Smooth muscle cell (in vitro differentiated cells): ENCODE results near the gene GRID1. TPM values are rescaled to one million over a fixed set of nuclear protein-coding genes. Genes with fewer than 3 reads are reported as not detected.

Experiments
- DNase-seq: peaks from one replicate; lab custom pipeline; 2025; ENCODE audit not compliant: unreplicated experiment; lab: John Stamatoyannopoulos, UW
- H2AFZ ChIP-seq: fragments of 200-600 bp; sonication (generic); 2 replicates; pipeline ENCODE4 v1.6.0; 2016; ENCODE audit warnings: antibody characterized with exemption, low read depth, mild to moderate bottlenecking
- H3F3A ChIP-seq: fragments of 200-600 bp; sonication (generic); 2 replicates; pipeline ENCODE4 v1.6.0; 2017; ENCODE audit warnings: antibody characterized with exemption, low read depth
- H3K27ac ChIP-seq: fragments of 200-600 bp; sonication (generic); 2 replicates; pipeline ENCODE4 v1.5.1; 2016; ENCODE audit warnings: low read depth, mild to moderate bottlenecking
- H3K27me3 ChIP-seq: fragments of 200-600 bp; sonication (generic); 2 replicates; pipeline ENCODE4 v1.6.1; 2016; ENCODE audit warnings: low read depth, mild to moderate bottlenecking
- H3K36me3 ChIP-seq: fragments of 200-600 bp; sonication (generic); 2 replicates; pipeline ENCODE4 v1.5.1; 2016; ENCODE audit warnings: low read depth
- H3K4me1 ChIP-seq: fragments of 200-600 bp; sonication (generic); 2 replicates; pipeline ENCODE4 v1.5.1; 2016; ENCODE audit warnings: low read depth
- H3K4me2 ChIP-seq: fragments of 200-600 bp; sonication (generic); 2 replicates; pipeline ENCODE4 v1.6.0; 2016; ENCODE audit warnings: mild to moderate bottlenecking
- H3K4me3 ChIP-seq: fragments of 200-600 bp; sonication (generic); 2 replicates; pipeline ENCODE4 v1.5.1; 2016; ENCODE audit warnings: mild to moderate bottlenecking
- H3K79me2 ChIP-seq: fragments of 200-600 bp; sonication (generic); 2 replicates; pipeline ENCODE4 v1.6.0; 2016; ENCODE audit warnings: low read depth, mild to moderate bottlenecking
- H3K9ac ChIP-seq: fragments of 200-600 bp; sonication (generic); 2 replicates; pipeline ENCODE4 v1.6.0; 2016; ENCODE audit warnings: low read depth
- H3K9me3 ChIP-seq: fragments of 200-600 bp; sonication (generic); replicated peaks from 2 replicates; pipeline ENCODE4 v1.5.1; 2016; ENCODE audit warnings: low read depth
- H4K20me1 ChIP-seq: fragments of 200-600 bp; sonication (generic); 2 replicates; pipeline ENCODE4 v1.6.0; 2016; ENCODE audit warnings: low read depth
- CTCF ChIP-seq: fragments of 200-600 bp; sonication (generic); IDR thresholded peaks from 2 replicates; pipeline ENCODE4 v1.5.1; 2017; ENCODE audit warnings: borderline replicate concordance, mild to moderate bottlenecking, antibody characterized with exemption; ENCODE audit not compliant: insufficient read depth, poor library complexity, severe bottlenecking
- WGBS: methylation state at CpG from one replicate; pipeline ENCODE4 v1.1.7; 2016; ENCODE audit warnings: low lambda C conversion rate; 5-methylcytosine and 5-hydroxymethylcytosine counted together
- polyA plus RNA-seq: library from polyadenylated mRNA; unstranded; fragments of >200 nt; fragmentation: Nextera tagmentation; extraction: Ambion mirVana; gene quantifications from 2 replicates; pipeline ENCODE4 v1.2.1, GENCODE V29; 2016
- total RNA-seq: library from RNA; depleted of rRNA; stranded (reverse); fragments of >200 nt; gene quantifications from 2 replicates; pipeline ENCODE4 v1.2.3, GENCODE V29; 2014

The GRID1 gene
- total and polyA plus RNA-seq, 2 experiments from 2014 or later = 4.4 to 7.4 TPM

DNA sequence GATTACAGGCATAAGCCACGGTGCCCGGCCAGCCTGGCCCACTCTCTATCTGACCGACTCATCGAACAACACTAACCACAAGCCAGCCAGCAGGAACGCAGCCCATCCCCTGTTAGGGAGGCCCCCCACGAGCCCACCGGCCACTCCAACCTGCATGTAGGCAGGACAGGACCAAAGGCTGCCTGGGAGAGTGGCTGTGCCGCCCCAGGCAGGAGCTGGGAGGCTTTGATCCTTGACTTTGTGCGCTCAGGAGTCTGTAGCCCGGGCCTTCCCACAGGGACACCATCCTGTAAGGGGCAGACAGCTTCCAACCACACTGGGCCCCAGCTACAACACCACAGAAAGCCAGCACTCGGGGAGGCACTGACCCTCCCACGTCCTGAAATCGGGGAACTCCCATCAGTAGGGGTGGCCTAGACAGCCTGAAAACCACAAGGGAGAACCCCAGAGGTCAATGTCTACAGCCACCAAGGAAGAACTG lies 29.4 kb downstream of the GRID1 start:
- DNase-seq = no peak
- peaks cover 12% of the 10 kb centered on the region for H3K4me1 ChIP-seq
- H3K9ac ChIP-seq = no peak overlapping the region
- no peaks in the 10 kb centered on the region for H3K9me3 ChIP-seq
- H3K27ac ChIP-seq = no peak overlapping the region
- TF ChIP-seq CTCF = no peak
- H3K4me3 ChIP-seq = no peak overlapping the region
- H2AFZ ChIP-seq = no peak overlapping the region
- H3K4me2 ChIP-seq = no peak overlapping the region
- no peaks in the 10 kb centered on the region for H3K79me2 ChIP-seq
- WGBS = 87% methylated on average over 13 of the region's 13 CpGs
- H4K20me1 ChIP-seq = peaks cover 66% of the 10 kb centered on the region
- H3F3A ChIP-seq = no peaks in the 10 kb centered on the region
- no peaks in the 10 kb centered on the region for H3K36me3 ChIP-seq
- peaks cover 12% of the 10 kb centered on the region for H3K27me3 ChIP-seq

GRCh38 chr10:86336341-86336740 lies 30.3 kb downstream of the GRID1 start:
- no peak overlapping the region for H2AFZ ChIP-seq
- H3K27me3 ChIP-seq = peaks cover 12% of the 10 kb centered on the region
- no peaks in the 10 kb centered on the region for H3K9me3 ChIP-seq
- H3K4me2 ChIP-seq = no peak overlapping the region
- no peak overlapping the region for H3K27ac ChIP-seq
- H3F3A ChIP-seq = no peaks in the 10 kb centered on the region
- H3K36me3 ChIP-seq = no peaks in the 10 kb centered on the region
- no peak overlapping the region for H3K4me3 ChIP-seq
- H3K4me1 ChIP-seq = peaks cover 9% of the 10 kb centered on the region
- WGBS = 89% methylated on average over 10 of the region's 10 CpGs
- peaks cover 59% of the 10 kb centered on the region for H4K20me1 ChIP-seq
- H3K9ac ChIP-seq = no peak overlapping the region
- no peaks in the 10 kb centered on the region for H3K79me2 ChIP-seq
- DNase-seq = no peak
- no peak for TF ChIP-seq CTCF

GRCh38 chr10:86335831-86336230 lies 30.8 kb downstream of the GRID1 start:
- peaks cover 4% of the 10 kb centered on the region for H3K4me1 ChIP-seq
- TF ChIP-seq CTCF = no peak
- peaks cover 12% of the 10 kb centered on the region for H3K27me3 ChIP-seq
- H3K4me3 ChIP-seq = no peak overlapping the region
- no peaks in the 10 kb centered on the region for H3K9me3 ChIP-seq
- H2AFZ ChIP-seq = no peak overlapping the region
- no peaks in the 10 kb centered on the region for H3K36me3 ChIP-seq
- no peak overlapping the region for H3K4me2 ChIP-seq
- peaks cover 58% of the 10 kb centered on the region for H4K20me1 ChIP-seq
- no peak overlapping the region for H3K9ac ChIP-seq
- 100% methylated on average over 1 of the region's 1 CpG for WGBS
- no peak for DNase-seq
- H3K79me2 ChIP-seq = no peaks in the 10 kb centered on the region
- no peaks in the 10 kb centered on the region for H3F3A ChIP-seq
- no peak overlapping the region for H3K27ac ChIP-seq

DNA sequence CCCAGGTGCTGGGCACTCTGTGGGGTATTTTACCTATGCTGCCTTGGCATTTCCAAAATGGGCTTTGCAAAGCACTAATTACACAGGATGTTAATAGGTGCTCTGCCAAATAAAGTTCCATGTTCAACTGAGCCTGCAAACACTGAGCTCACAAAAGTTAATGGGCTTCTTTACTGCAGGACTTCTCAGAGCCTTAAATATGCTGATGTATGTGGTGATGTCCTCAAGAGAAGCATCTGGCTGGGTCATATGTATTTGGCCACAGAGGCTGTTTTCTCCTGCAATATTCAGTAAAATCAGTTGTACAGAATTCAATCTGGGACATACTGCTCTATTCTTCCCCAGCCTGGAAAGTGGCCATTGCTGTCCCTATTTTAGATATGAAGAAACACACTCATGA lies 31.3 kb downstream of the GRID1 start:
- H3K4me2 ChIP-seq = no peak overlapping the region
- H3K79me2 ChIP-seq = no peaks in the 10 kb centered on the region
- no peaks in the 10 kb centered on the region for H3F3A ChIP-seq
- H3K27ac ChIP-seq = no peak overlapping the region
- no peaks in the 10 kb centered on the region for H3K4me1 ChIP-seq
- TF ChIP-seq CTCF = no peak
- no peak for DNase-seq
- no peak overlapping the region for H2AFZ ChIP-seq
- no peaks in the 10 kb centered on the region for H3K36me3 ChIP-seq
- H3K4me3 ChIP-seq = no peak overlapping the region
- peaks cover 56% of the 10 kb centered on the region for H4K20me1 ChIP-seq
- H3K9ac ChIP-seq = no peak overlapping the region
- H3K9me3 ChIP-seq = no peaks in the 10 kb centered on the region
- H3K27me3 ChIP-seq = peaks cover 12% of the 10 kb centered on the region
